ENCODE measurements around the gene KIAA1217. TPM values are rescaled to one million over a fixed set of nuclear protein-coding genes. Genes with fewer than 3 reads are reported as not detected.

The KIAA1217 gene
- total RNA-seq, 1 experiment from 2014 or later = 7.8 TPM

- no peak for TF ChIP-seq POLR2A (IDR thresholded peaks at IDR 0.05; ENCODE audit: borderline replicate concordance, extremely low read depth, insufficient read depth, insufficient read length)
- TF ChIP-seq RAD21 (IDR thresholded peaks at IDR 0.05; ENCODE audit: low read depth) = no peak
- no peak for TF ChIP-seq SIN3A (IDR thresholded peaks at IDR 0.05; ENCODE audit: low read depth)
- no peak for TF ChIP-seq SRF (IDR thresholded peaks at IDR 0.05; ENCODE audit: low read depth)
- no peak for TF ChIP-seq ZFX (IDR thresholded peaks at IDR 0.05)
- TF ChIP-seq JUND (IDR thresholded peaks at IDR 0.05) = no peak
- TF ChIP-seq YY1 (IDR thresholded peaks at IDR 0.05; ENCODE audit: extremely low read depth, insufficient replicate concordance, low read depth, low read length) = no peak
Measured at GRCh38 chr10:24213266-24213665, 4.3 kb downstream of the KIAA1217 start (continued).

GRCh38 chr10:24213881-24214280 is 4.9 kb downstream of the KIAA1217 start:
- no TSS peak for BruUV-seq (replicated peaks)
- H3K9ac ChIP-seq (ENCODE audit: low read length) = no peak overlapping the region
- no peak overlapping the region for H3K4me3 ChIP-seq (replicated peaks in 1 of 2; ENCODE audit: low read depth in 1 of 2, low read length in 2 of 2)
- intact Hi-C loops (cut with micrococcal nuclease) = no loop called here
- H3K27ac ChIP-seq (ENCODE audit: low read depth, low read length) = no peak overlapping the region
- DNase-seq (ENCODE audit: low read depth, low spot score) (no peak), ATAC-seq (no peak)
- no peaks in the 10 kb centered on the region for H3K36me3 ChIP-seq (ENCODE audit: control insufficient read depth in 1 of 2, insufficient read depth in 2 of 2, low read length in 2 of 2)
- H3K79me2 ChIP-seq (ENCODE audit: insufficient read depth, low read length) = no peaks in the 10 kb centered on the region
- no peaks in the 10 kb centered on the region for H3K9me2 ChIP-seq (ENCODE audit: insufficient read depth)
- H2AFZ ChIP-seq (ENCODE audit: low read depth, low read length, poor library complexity, severe bottlenecking) = no peak overlapping the region
- H3K27me3 ChIP-seq (ENCODE audit: insufficient read depth, low read length) = peaks cover 11% of the 10 kb centered on the region; the same call in 1 of the 2 replicates
- CTCF ChIA-PET = no interaction called here
- no peaks in the 10 kb centered on the region for H3K9me3 ChIP-seq (ENCODE audit: control insufficient read depth in 1 of 2, insufficient read depth in 1 of 2, low read depth in 1 of 2, low read length in 2 of 2)
- TF ChIP-seq MAX (IDR thresholded peaks at IDR 0.05) (no peak), FOSL1 (IDR thresholded peaks at IDR 0.05; ENCODE audit: low read depth) (no peak), REST (IDR thresholded peaks at IDR 0.05; ENCODE audit: low read depth) (no peak), POLR2AphosphoS5 (IDR thresholded peaks at IDR 0.05; ENCODE audit: low read depth, low read length) (no peak), SRF (IDR thresholded peaks at IDR 0.05; ENCODE audit: low read depth) (no peak), CBX3 (IDR thresholded peaks at IDR 0.05; ENCODE audit: low read depth) (no peak), SIN3A (IDR thresholded peaks at IDR 0.05; ENCODE audit: low read depth) (no peak), EGR1 (IDR thresholded peaks at IDR 0.05; ENCODE audit: low read depth) (no peak), YY1 (IDR thresholded peaks at IDR 0.05; ENCODE audit: extremely low read depth, insufficient replicate concordance, low read depth, low read length) (no peak), EZH2phosphoT487 (IDR thresholded peaks at IDR 0.05; ENCODE audit: borderline replicate concordance) (no peak), ELF1 (IDR thresholded peaks at IDR 0.05; ENCODE audit: borderline replicate concordance, low read depth) (no peak), SP1 (IDR thresholded peaks at IDR 0.05; ENCODE audit: low read depth) (no peak), ZBTB33 (IDR thresholded peaks at IDR 0.05; ENCODE audit: extremely low read depth, insufficient replicate concordance, low read length) (no peak), RAD21 (IDR thresholded peaks at IDR 0.05; ENCODE audit: low read depth) (no peak)
- H4K20me1 ChIP-seq (ENCODE audit: insufficient read depth) = no peaks in the 10 kb centered on the region
- POLR2A ChIA-PET = no interaction called here
- H3K4me2 ChIP-seq (ENCODE audit: low read length) = no peak overlapping the region
- H3K4me1 ChIP-seq (ENCODE audit: control insufficient read depth in 1 of 2, insufficient read depth in 2 of 2, low read length in 2 of 2) = peaks cover 0 to 3% of the 10 kb centered on the region in 2 experiments; a peak in 1 of 4 replicates
- RAD21 ChIA-PET (ENCODE audit: low non-redundant PET in 1 of 2, low total read pairs in 2 of 2, uncharacterized antibody in 2 of 2, unreplicated experiment in 2 of 2) = no interaction called here
